ENCODE data around the gene DEFB127. TPM values are rescaled to one million over a fixed set of nuclear protein-coding genes. Genes with fewer than 3 reads are reported as not detected.
"Not testable (repeated sequence)": the region's sequence is repeated elsewhere in the genome, so short reads cannot be mapped to it uniquely, and the experiment has no call there.

Gene DEFB127
- total RNA-seq, 1 donor from 2014 or later, result not detected

- Mint-ChIP-seq H3K27ac (no peak within 1 kb of the TSS), H3K4me1 (no peaks in the 10 kb centered on the region), H3K9me3 (peaks cover 51% of the 10 kb centered on the region), H3K36me3 (no peaks in the 10 kb centered on the region), H3K4me3 (no peak within 1 kb of the TSS), H3K27me3 (ENCODE audit: low read depth) (peaks cover 14% of the 10 kb centered on the region)
- no peak for DNase-seq (ENCODE audit: low spot score in 2 of 2, unreplicated experiment in 2 of 2)
- TF ChIP-seq CTCF (IDR thresholded peaks at IDR 0.05; ENCODE audit: unreplicated experiment), result no peak
These were observed 32.4 kb downstream of the DEFB127 start, which contains the start of gene DEFB128 for GRCh38 chr20:189611-190010. Gene DEFB128 (minus strand): TSS chr20:189711. CDS start chr20:189623, 88 bp downstream.

GRCh38 chr20:198225-198624 is 41.0 kb downstream of the DEFB127 start:
- no peak overlapping the region for H3K27ac Mint-ChIP-seq
- peaks cover 13% of the 10 kb centered on the region for H3K9me3 Mint-ChIP-seq
- H3K27me3 Mint-ChIP-seq (ENCODE audit: low read depth), result peaks cover 2% of the 10 kb centered on the region
- H3K36me3 Mint-ChIP-seq, result no peaks in the 10 kb centered on the region
- no peaks in the 10 kb centered on the region for H3K4me1 Mint-ChIP-seq
- no peak for DNase-seq (ENCODE audit: low spot score in 2 of 2, unreplicated experiment in 2 of 2)
- H3K4me3 Mint-ChIP-seq, result no peak overlapping the region
- no peak for TF ChIP-seq CTCF (IDR thresholded peaks at IDR 0.05; ENCODE audit: unreplicated experiment)

GRCh38 chr20:199996-200395 is 42.7 kb downstream of the DEFB127 start:
- H3K27me3 Mint-ChIP-seq (ENCODE audit: low read depth), result peaks cover 4% of the 10 kb centered on the region

GRCh38 chr20:203630-204029 is 46.4 kb downstream of the DEFB127 start:
- H3K4me1 Mint-ChIP-seq; DNase-seq (ENCODE audit: low spot score in 2 of 2, unreplicated experiment in 2 of 2); H3K4me3 Mint-ChIP-seq; H3K9me3 Mint-ChIP-seq; H3K27ac Mint-ChIP-seq; H3K36me3 Mint-ChIP-seq: not testable (repeated sequence)
- peaks cover 14% of the 10 kb centered on the region for H3K27me3 Mint-ChIP-seq (ENCODE audit: low read depth)

More at GRCh38 chr20:199996-200395, 42.7 kb downstream of the DEFB127 start:
- Mint-ChIP-seq H3K4me3 (no peak overlapping the region), H3K27ac (no peak overlapping the region), H3K36me3 (no peaks in the 10 kb centered on the region), H3K4me1 (no peaks in the 10 kb centered on the region), H3K9me3 (peaks cover 13% of the 10 kb centered on the region)
- no peak for TF ChIP-seq CTCF (IDR thresholded peaks at IDR 0.05; ENCODE audit: unreplicated experiment)
- DNase-seq (ENCODE audit: low spot score in 2 of 2, unreplicated experiment in 2 of 2), result no peak

Other genes starting within 250 kb of the DEFB127 start
- not detected in 3 replicates for gene DEFB125, start 69.8 kb upstream of the DEFB127 start, total RNA-seq
- gene DEFB126, start 14.9 kb upstream of the DEFB127 start, total RNA-seq, result not detected in 3 replicates
- gene DEFB128, start 32.3 kb downstream of the DEFB127 start, total RNA-seq, result not detected in 3 replicates
- gene DEFB129, start 69.8 kb downstream of the DEFB127 start, total RNA-seq, result not detected in 3 replicates
- gene DEFB132, start 100.3 kb downstream of the DEFB127 start, total RNA-seq, result not detected in 3 replicates
- 52.3 to 58.1 TPM (median 52.8 TPM) in 3 replicates for gene C20orf96, start 133.3 kb downstream of the DEFB127 start, total RNA-seq
- 40.2 to 40.8 TPM (median 40.5 TPM) in 3 replicates for gene ZCCHC3, start 140.1 kb downstream of the DEFB127 start, total RNA-seq
- gene SOX12, start 168.1 kb downstream of the DEFB127 start, total RNA-seq, result 65.9 to 67.0 TPM (median 66.8 TPM) in 3 replicates
- 41.0 to 46.2 TPM (median 41.2 TPM) in 3 replicates for gene NRSN2, start 189.7 kb downstream of the DEFB127 start, total RNA-seq
- gene TRIB3, start 223.3 kb downstream of the DEFB127 start, total RNA-seq, result 3.6 to 3.9 TPM (median 3.8 TPM) in 3 replicates

Measured in mesothelial cell of epicardium (in vitro differentiated cells).